MCF 10A (cell line): ENCODE measurements around the gene SPATS2. TPM values are rescaled to one million over a fixed set of nuclear protein-coding genes. Genes with fewer than 3 reads are reported as not detected.

Source experiments
- BruUV-seq: library from RNA; stranded (reverse); fragments of 400-500 nt; replicated peaks from 2 replicates; lab custom pipeline; 2021; lab: Mats Ljungman, UMichigan
- CTCF ChIA-PET: fragments of 300-600 bp; sonication (Branson Sonifier 250); formaldehyde crosslinking; extraction: SDS; loops from one replicate; lab custom pipeline; 2021; ENCODE audit warnings: antibody characterized with exemption, inconsistent platforms; lab: Yijun Ruan, JAX
- POLR2A ChIA-PET: fragments of 300-600, 350-650 bp; sonication (Branson Sonifier 250); formaldehyde crosslinking; extraction: SDS; loops from one replicate; lab custom pipeline; 2020; ENCODE audit warnings: antibody characterized with exemption, inconsistent platforms; lab: Yijun Ruan, JAX
- DNase-seq: peaks from one replicate; pipeline ENCODE4 v3.0.0-alpha.2; 2018; ENCODE audit not compliant: unreplicated experiment
- H3K27ac Mint-ChIP-seq: one replicate; pipeline ENCODE4 v1.8.0; 2022; ENCODE audit warnings: mild to moderate bottlenecking, low read depth, mixed read lengths; ENCODE audit not compliant: unreplicated experiment
- H3K27me3 Mint-ChIP-seq: one replicate; pipeline ENCODE4 v1.8.0; 2022; ENCODE audit warnings: mixed read lengths; ENCODE audit not compliant: insufficient read depth, unreplicated experiment
- H3K36me3 Mint-ChIP-seq: one replicate; pipeline ENCODE4 v1.8.0; 2022; ENCODE audit warnings: mild to moderate bottlenecking, moderate library complexity, mixed read lengths; ENCODE audit not compliant: insufficient read depth, unreplicated experiment
- H3K4me1 Mint-ChIP-seq: one replicate; pipeline ENCODE4 v1.8.0; 2022; ENCODE audit warnings: mixed read lengths; ENCODE audit not compliant: insufficient read depth, unreplicated experiment
- H3K4me3 Mint-ChIP-seq: one replicate; pipeline ENCODE4 v1.8.0; 2022; ENCODE audit warnings: mild to moderate bottlenecking, moderate library complexity, mixed read lengths; ENCODE audit not compliant: unreplicated experiment
- H3K9me3 Mint-ChIP-seq: one replicate; pipeline ENCODE4 v1.8.0; 2022; ENCODE audit warnings: mixed read lengths; ENCODE audit not compliant: unreplicated experiment
- CTCF ChIP-seq: fragments of 200-600 bp; IDR thresholded peaks from one replicate; pipeline ENCODE4 v1.8.0; 2022; ENCODE audit warnings: antibody characterized with exemption, mild to moderate bottlenecking; ENCODE audit not compliant: unreplicated experiment
- intact Hi-C: fragments of 100-400 bp; cut with micrococcal nuclease; formaldehyde crosslinking; loops from 2 replicates; pipeline ENCODE4 v1.14.1; 2022
- total RNA-seq: library from RNA; stranded (reverse); gene quantifications from 2 replicates; pipeline ENCODE4 v1.2.3, GENCODE V29; 2022

The SPATS2 gene
- total RNA-seq, 1 experiment from 2014 or later, result 26.0 TPM

DNA sequence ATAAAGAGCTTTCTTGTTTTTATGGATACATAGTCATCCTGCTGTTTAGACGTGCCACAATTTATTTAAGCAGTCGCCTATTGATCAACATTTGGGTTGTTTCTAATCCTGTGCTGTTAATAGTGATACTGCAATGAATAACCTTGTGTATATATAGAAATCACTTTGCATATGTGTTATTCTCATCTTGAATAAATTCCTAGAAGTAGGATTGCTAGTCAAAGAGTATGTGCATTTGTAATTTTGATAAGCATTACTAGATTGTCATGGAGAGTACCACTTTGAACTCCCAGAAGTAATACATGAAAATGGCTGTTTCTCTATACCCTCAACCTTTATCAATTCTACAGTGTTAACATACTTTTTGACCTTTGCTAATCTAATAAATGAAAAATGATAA lies 126.6 kb downstream of the SPATS2 start:
- Mint-ChIP-seq H3K27ac (no peak overlapping the region), H3K4me3 (no peak overlapping the region), H3K27me3 (no peaks in the 10 kb centered on the region), H3K36me3 (peaks cover 26% of the 10 kb centered on the region), H3K4me1 (peaks cover 19% of the 10 kb centered on the region), H3K9me3 (no peaks in the 10 kb centered on the region)
- no peak for DNase-seq
- TF ChIP-seq CTCF, result no peak
- BruUV-seq, result no TSS peak
- POLR2A ChIA-PET, result interaction anchor here (1.0 to 1.1 kb wide), 2 partner anchors 10 to 127 kb away, joined by 4 to 5 read pairs; partner anchors contain the start of gene SPATS2
- CTCF ChIA-PET, result interaction anchor here (0.7 to 2.5 kb wide), 2 partner anchors 135 to 205 kb away, joined by 5 to 12 read pairs; no protein-coding TSS in a partner anchor
- intact Hi-C loops, result no loop called here

- H3K36me3 Mint-ChIP-seq, result peaks cover 26% of the 10 kb centered on the region
- no peak for DNase-seq
- H3K27ac Mint-ChIP-seq, result no peak overlapping the region
- no peaks in the 10 kb centered on the region for H3K9me3 Mint-ChIP-seq
- TF ChIP-seq CTCF, result no peak
- H3K4me3 Mint-ChIP-seq, result no peak overlapping the region
- H3K4me1 Mint-ChIP-seq, result peaks cover 4% of the 10 kb centered on the region
- ChIA-PET POLR2A (interaction anchor here (1.1 kb wide), 1 partner anchor 13 kb away, joined by 3 read pairs; no protein-coding TSS in a partner anchor), CTCF (interaction anchor here (0.6 to 1.7 kb wide), 5 partner anchors 12 to 208 kb away, joined by 3 to 8 read pairs (median 3); partner anchors contain the start of gene DNAJC22)
- BruUV-seq, result no TSS peak
- no peaks in the 10 kb centered on the region for H3K27me3 Mint-ChIP-seq
- intact Hi-C loops, result no loop called here
Measured at GRCh38 chr12:49496417-49497360, 129.4 kb downstream of the SPATS2 start.

DNA sequence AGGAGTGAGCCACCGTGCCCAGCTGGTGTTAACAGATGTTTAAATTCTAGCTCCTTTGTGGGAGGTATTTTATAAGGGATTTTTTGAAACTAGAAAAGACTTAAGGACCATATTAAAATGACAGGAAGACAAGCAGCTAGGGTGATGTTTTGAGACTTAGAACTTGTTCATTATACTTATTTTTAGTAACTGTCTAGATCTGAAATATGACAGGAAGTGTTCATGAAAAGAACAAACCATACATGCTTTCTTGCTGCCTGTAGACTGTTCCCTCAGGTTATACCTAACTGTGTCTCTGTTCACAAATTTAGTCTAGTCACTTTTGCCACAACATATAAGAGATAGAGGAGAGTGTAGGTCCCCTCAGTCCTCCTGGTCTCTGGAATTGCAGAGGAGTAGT lies 134.6 kb downstream of the SPATS2 start:
- no peak overlapping the region for H3K27ac Mint-ChIP-seq
- intact Hi-C loops, result no loop called here
- H3K9me3 Mint-ChIP-seq, result no peaks in the 10 kb centered on the region
- BruUV-seq, result no TSS peak
- peaks cover 9% of the 10 kb centered on the region for H3K4me1 Mint-ChIP-seq
- ChIA-PET POLR2A (no interaction called here), CTCF (interaction anchor here (0.6 to 3.8 kb wide), 5 partner anchors 12 to 143 kb away, joined by 3 to 23 read pairs (median 6); no protein-coding TSS in a partner anchor)
- H3K27me3 Mint-ChIP-seq, result no peaks in the 10 kb centered on the region
- peaks cover 10% of the 10 kb centered on the region for H3K36me3 Mint-ChIP-seq
- H3K4me3 Mint-ChIP-seq, result no peak overlapping the region
- no peak for TF ChIP-seq CTCF
- no peak for DNase-seq

DNA sequence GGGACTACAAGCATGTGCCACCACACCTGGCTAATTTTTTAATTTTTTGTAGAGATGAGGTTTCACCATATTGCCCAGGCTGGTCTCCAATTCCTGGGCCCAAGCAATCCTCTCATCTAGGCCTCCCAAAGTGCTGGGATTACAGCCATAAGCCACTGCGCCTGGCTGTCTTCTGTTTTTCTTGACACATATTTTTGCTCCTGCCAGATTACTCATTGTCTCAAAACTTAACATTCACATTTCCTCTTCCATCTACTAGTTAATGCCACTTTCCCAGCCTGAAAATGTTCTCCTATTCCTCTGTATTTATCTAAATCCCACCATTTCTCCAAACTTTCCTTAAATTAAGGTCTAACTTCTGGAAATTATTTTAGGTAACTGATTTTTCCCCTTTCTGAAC lies 135.3 kb downstream of the SPATS2 start:
- Mint-ChIP-seq H3K36me3 (peaks cover 3% of the 10 kb centered on the region), H3K27me3 (no peaks in the 10 kb centered on the region), H3K4me1 (peaks cover 15% of the 10 kb centered on the region), H3K4me3 (no peak overlapping the region), H3K9me3 (no peaks in the 10 kb centered on the region), H3K27ac (no peak overlapping the region)
- intact Hi-C loops, result no loop called here
- no peak for TF ChIP-seq CTCF
- DNase-seq, result no peak
- CTCF ChIA-PET, result interaction anchor here (3.6 kb wide), 1 partner anchor 11 kb away, joined by 23 read pairs; no protein-coding TSS in a partner anchor
- POLR2A ChIA-PET, result interaction anchor here (4.1 kb wide), 1 partner anchor 136 kb away, joined by 32 read pairs; the partner anchor contains the start of gene SPATS2
- no TSS peak for BruUV-seq
